ENCODE results near the gene TMC8. TPM values are rescaled to one million over a fixed set of nuclear protein-coding genes. Genes with fewer than 3 reads are reported as not detected.

The TMC8 gene
- total and polyA plus RNA-seq, 2 donors (not counting 3 experiments of a cell fraction or from before 2014, with no cell fraction given) = 0.07 to 1.3 TPM

- H3K27me3 ChIP-seq (ENCODE audit: control insufficient read depth in 2 of 2, insufficient read depth in 2 of 2, low read length in 2 of 2) = no peaks in the 10 kb centered on the region
- no peak overlapping the region for H3K27ac ChIP-seq (ENCODE audit: insufficient read depth, low read depth, low read length)
- intact Hi-C loops (cut with micrococcal nuclease) = no loop called here
- no peaks in the 10 kb centered on the region for H3K79me2 ChIP-seq (ENCODE audit: control insufficient read depth, insufficient read depth, low read length)
- H3K36me3 ChIP-seq (ENCODE audit: control insufficient read depth in 2 of 2, extremely low read depth in 1 of 2, insufficient read depth in 2 of 2, low read length in 2 of 2) = peaks cover 5 to 38% of the 10 kb centered on the region in 2 experiments
- H3K4me2 ChIP-seq (ENCODE audit: insufficient read depth, low read length) = no peak overlapping the region
- no peaks in the 10 kb centered on the region for H3K4me1 ChIP-seq (ENCODE audit: control insufficient read depth, extremely low read depth, insufficient read depth, low read length)
- no TSS peak for BruUV-seq (replicated peaks)
- POLR2A ChIA-PET = no interaction called here
- no peak overlapping the region for H3K4me3 ChIP-seq (replicated peaks in 1 of 3; ENCODE audit: insufficient read depth in 1 of 3, low read depth in 1 of 3, low read length in 3 of 3)
- CTCF ChIA-PET = interaction anchor here (1.0 to 4.5 kb wide), 3 partner anchors 12 to 77 kb away, joined by 3 to 37 read pairs (median 4); no protein-coding TSS in a partner anchor
- no peak overlapping the region for H2AFZ ChIP-seq (ENCODE audit: low read depth, low read length)
- no peak overlapping the region for H3K9ac ChIP-seq (replicated peaks; ENCODE audit: extremely low read depth, insufficient read depth, low read length)
- no peaks in the 10 kb centered on the region for H3K9me1 ChIP-seq (replicated peaks; ENCODE audit: control insufficient read depth, extremely low read depth, insufficient read depth, low read length)
- no peak for TF ChIP-seq MYC (IDR thresholded peaks at IDR 0.05; ENCODE audit: low read depth, low read length)
- TF ChIP-seq FOS (IDR thresholded peaks at IDR 0.05; ENCODE audit: borderline replicate concordance, insufficient read depth, low read length) = no peak
- no peak for TF ChIP-seq POLR2AphosphoS5 (IDR thresholded peaks at IDR 0.05; ENCODE audit: insufficient read depth, low read depth, low read length)
- TF ChIP-seq EZH2 (IDR thresholded peaks at IDR 0.05; ENCODE audit: borderline replicate concordance, low read depth, low read length, severe bottlenecking) = no peak
- no peak for TF ChIP-seq JUN (IDR thresholded peaks at IDR 0.05; ENCODE audit: borderline replicate concordance, insufficient read depth, insufficient read length, low read depth)
- no peak for TF ChIP-seq GATA2 (IDR thresholded peaks at IDR 0.05; ENCODE audit: insufficient read depth, insufficient read length, low read depth, low read length)
- no peak for TF ChIP-seq CTCF (IDR thresholded peaks at IDR 0.05; ENCODE audit: extremely low read depth in 1 of 2, insufficient read depth in 1 of 2, low read depth in 1 of 2, low read length in 2 of 2)
- no peak for TF ChIP-seq MAX (IDR thresholded peaks at IDR 0.05; ENCODE audit: insufficient read depth, insufficient read length)
- TF ChIP-seq POLR2A (IDR thresholded peaks at IDR 0.05; ENCODE audit: low read depth, low read length) = no peak
- DNase-seq (ENCODE audit: low read depth, low spot score) (no peak), FAIRE-seq (no peak)
- H4K20me1 ChIP-seq (replicated peaks; ENCODE audit: control insufficient read depth, extremely low read depth, insufficient read depth, low read length) = no peaks in the 10 kb centered on the region
- dilution Hi-C loops (cut with MboI; ENCODE audit: extremely low pct_ligation_motif_present, low sequenced_read_pairs) = no loop called here
- no peaks in the 10 kb centered on the region for H3K9me3 ChIP-seq (replicated peaks; ENCODE audit: control insufficient read depth, insufficient read depth, low read length)
Measured at GRCh38 chr17:78096093-78096492, 34.5 kb upstream of the TMC8 start.
